ENCODE data around the gene ADAMTS8. TPM values are rescaled to one million over a fixed set of nuclear protein-coding genes. Genes with fewer than 3 reads are reported as not detected.

The ADAMTS8 gene
- total and polyA plus RNA-seq, 10 of the 15 experiments (the other 5 are each of a cell fraction or from before 2014, with no cell fraction given), result not detected

DNA sequence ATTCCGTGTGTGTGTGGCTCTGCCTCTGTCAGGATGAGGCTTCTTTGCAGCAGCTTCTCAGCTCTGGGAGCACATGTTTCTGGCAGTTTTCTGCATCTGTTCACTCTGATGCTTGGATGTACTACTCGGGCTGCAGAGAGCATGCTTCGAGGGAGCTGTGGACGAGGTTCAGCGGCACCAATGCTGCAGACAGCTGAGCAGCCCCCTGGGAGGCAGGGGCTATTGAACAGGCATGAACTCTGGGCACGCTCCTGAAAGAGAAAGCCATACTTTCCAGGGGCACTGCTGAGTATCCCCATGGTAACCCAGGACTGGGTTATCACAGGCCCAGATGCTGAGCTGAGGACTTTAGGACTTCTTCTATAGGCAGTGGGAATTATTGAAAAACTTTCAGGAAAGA lies 33.8 kb downstream of the ADAMTS8 start:
- Histone ChIP-seq H4K20me1 (ENCODE audit: control insufficient read depth, insufficient read depth) (no peaks in the 10 kb centered on the region), H3K4me3 (no peak overlapping the region), H3K27ac (ENCODE audit: control insufficient read depth, insufficient read depth) (no peak overlapping the region), H2AFZ (ENCODE audit: control insufficient read depth, low read depth, low read length) (no peak overlapping the region), H3K79me2 (ENCODE audit: control insufficient read depth, insufficient read depth, low read length) (no peaks in the 10 kb centered on the region), H3K27me3 (replicated peaks in 1 of 2; ENCODE audit: control insufficient read depth in 2 of 2, insufficient read depth in 2 of 2, low read length in 1 of 2) (peaks cover 2 to 4% of the 10 kb centered on the region in 2 experiments; a peak in 3 of 4 replicates), H3K9ac (ENCODE audit: control insufficient read depth, insufficient read depth, low read length) (no peak overlapping the region), H3K9me3 (replicated peaks; ENCODE audit: control insufficient read depth, insufficient read depth, low read length) (no peaks in the 10 kb centered on the region), H3K4me2 (ENCODE audit: control insufficient read depth, insufficient read depth) (no peak overlapping the region), H3K4me1 (ENCODE audit: control insufficient read depth, insufficient read depth, low read length) (no peaks in the 10 kb centered on the region), H3K36me3 (ENCODE audit: control insufficient read depth in 2 of 2, insufficient read depth in 2 of 2, low read length in 1 of 2) (no peaks in the 10 kb centered on the region)
- no peak for TF ChIP-seq JUND (IDR thresholded peaks at IDR 0.05; ENCODE audit: low read depth, low read length)
- TF ChIP-seq ZNF24 (IDR thresholded peaks at IDR 0.05), result no peak
- no peak for TF ChIP-seq EZH2 (IDR thresholded peaks at IDR 0.05; ENCODE audit: borderline replicate concordance, control insufficient read depth, low read depth, low read length)
- no peak for TF ChIP-seq HDAC6 (IDR thresholded peaks at IDR 0.05; ENCODE audit: unreplicated experiment)
- no peak for TF ChIP-seq ZNF217 (IDR thresholded peaks at IDR 0.05)
- no peak for TF ChIP-seq RB1 (IDR thresholded peaks at IDR 0.05; ENCODE audit: borderline replicate concordance)
- no peak for TF ChIP-seq ZNF384 (IDR thresholded peaks at IDR 0.05; ENCODE audit: borderline replicate concordance, low read depth, low read length)
- TF ChIP-seq, protein P1, sequence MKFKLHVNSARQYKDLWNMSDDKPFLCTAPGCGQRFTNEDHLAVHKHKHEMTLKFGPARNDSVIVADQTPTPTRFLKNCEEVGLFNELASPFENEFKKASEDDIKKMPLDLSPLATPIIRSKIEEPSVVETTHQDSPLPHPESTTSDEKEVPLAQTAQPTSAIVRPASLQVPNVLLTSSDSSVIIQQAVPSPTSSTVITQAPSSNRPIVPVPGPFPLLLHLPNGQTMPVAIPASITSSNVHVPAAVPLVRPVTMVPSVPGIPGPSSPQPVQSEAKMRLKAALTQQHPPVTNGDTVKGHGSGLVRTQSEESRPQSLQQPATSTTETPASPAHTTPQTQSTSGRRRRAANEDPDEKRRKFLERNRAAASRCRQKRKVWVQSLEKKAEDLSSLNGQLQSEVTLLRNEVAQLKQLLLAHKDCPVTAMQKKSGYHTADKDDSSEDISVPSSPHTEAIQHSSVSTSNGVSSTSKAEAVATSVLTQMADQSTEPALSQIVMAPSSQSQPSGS (IDR thresholded peaks at IDR 0.05; ENCODE audit: low read length), result no peak
- no peak for TF ChIP-seq PAX8 (IDR thresholded peaks at IDR 0.05)
- no peak for TF ChIP-seq TCF12 (IDR thresholded peaks at IDR 0.05; ENCODE audit: low read depth, low read length)
- no peak for TF ChIP-seq YY1 (IDR thresholded peaks at IDR 0.05; ENCODE audit: low read depth, low read length)
- TF ChIP-seq BACH1 (IDR thresholded peaks at IDR 0.05; ENCODE audit: borderline replicate concordance), result no peak
- TF ChIP-seq, protein P2, sequence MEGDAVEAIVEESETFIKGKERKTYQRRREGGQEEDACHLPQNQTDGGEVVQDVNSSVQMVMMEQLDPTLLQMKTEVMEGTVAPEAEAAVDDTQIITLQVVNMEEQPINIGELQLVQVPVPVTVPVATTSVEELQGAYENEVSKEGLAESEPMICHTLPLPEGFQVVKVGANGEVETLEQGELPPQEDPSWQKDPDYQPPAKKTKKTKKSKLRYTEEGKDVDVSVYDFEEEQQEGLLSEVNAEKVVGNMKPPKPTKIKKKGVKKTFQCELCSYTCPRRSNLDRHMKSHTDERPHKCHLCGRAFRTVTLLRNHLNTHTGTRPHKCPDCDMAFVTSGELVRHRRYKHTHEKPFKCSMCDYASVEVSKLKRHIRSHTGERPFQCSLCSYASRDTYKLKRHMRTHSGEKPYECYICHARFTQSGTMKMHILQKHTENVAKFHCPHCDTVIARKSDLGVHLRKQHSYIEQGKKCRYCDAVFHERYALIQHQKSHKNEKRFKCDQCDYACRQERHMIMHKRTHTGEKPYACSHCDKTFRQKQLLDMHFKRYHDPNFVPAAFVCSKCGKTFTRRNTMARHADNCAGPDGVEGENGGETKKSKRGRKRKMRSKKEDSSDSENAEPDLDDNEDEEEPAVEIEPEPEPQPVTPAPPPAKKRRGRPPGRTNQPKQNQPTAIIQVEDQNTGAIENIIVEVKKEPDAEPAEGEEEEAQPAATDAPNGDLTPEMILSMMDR (IDR thresholded peaks at IDR 0.05 in 2 of 3, conservative IDR thresholded peaks at IDR 0.05 in 1 of 3; ENCODE audit: control insufficient read depth in 2 of 3, extremely low read depth in 1 of 3, insufficient read depth in 1 of 3, low read depth in 3 of 3, low read length in 3 of 3), result no peak
- TF ChIP-seq NR2C1 (IDR thresholded peaks at IDR 0.05), result no peak
- no peak for TF ChIP-seq SIX5 (IDR thresholded peaks at IDR 0.05; ENCODE audit: low read depth, low read length, severe bottlenecking)
- TF ChIP-seq RAD51 (IDR thresholded peaks at IDR 0.05), result no peak
- no peak for TF ChIP-seq BMI1 (IDR thresholded peaks at IDR 0.05; ENCODE audit: borderline replicate concordance)
- TF ChIP-seq POLR2AphosphoS5 (IDR thresholded peaks at IDR 0.05; ENCODE audit: low read length), result no peak
- TF ChIP-seq RELA (IDR thresholded peaks at IDR 0.05; ENCODE audit: borderline replicate concordance, partially characterized antibody), result no peak
- no peak for TF ChIP-seq GATAD2B (conservative IDR thresholded peaks at IDR 0.05; ENCODE audit: low read depth)
- POLR2A ChIA-PET, result no interaction called here
- ATAC-seq (no peak), DNase-seq (ENCODE audit: low read depth, low spot score) (no peak), FAIRE-seq (no peak)
- BruUV-seq (replicated peaks), result no TSS peak
- CTCF ChIA-PET, result no interaction called here
- intact Hi-C loops (cut with micrococcal nuclease; ENCODE audit: unreplicated experiment) (no loop called here), in situ Hi-C loops (cut with MboI) (no loop called here)
- RAD21 ChIA-PET (ENCODE audit: unreplicated experiment), result no interaction called here
- 4% methylated on average over 6 of the region's 6 CpGs for WGBS (ENCODE audit: insufficient coverage, insufficient replicate concordance, low lambda C conversion rate, missing lambda C conversion rate)
- SMC1A ChIA-PET (ENCODE audit: uncharacterized antibody, unreplicated experiment), result no interaction called here
